Measurements from ENCODE around the gene ITLN2. TPM values are rescaled to one million over a fixed set of nuclear protein-coding genes. Genes with fewer than 3 reads are reported as not detected.
"Not testable (repeated sequence)": the region's sequence is repeated elsewhere in the genome, so short reads cannot be mapped to it uniquely, and the experiment has no call there.

ITLN2 gene
- polyA plus RNA-seq, 1 donor (not counting 4 experiments of a cell fraction or from before 2014, with no cell fraction given), result 0.22 TPM

- H3K4me2 ChIP-seq (ENCODE audit: control insufficient read depth, extremely low read depth, insufficient read depth, low read depth, low read length); H3K9me1 ChIP-seq (ENCODE audit: control insufficient read depth, extremely low read depth, insufficient read depth, low read length); H3K27ac ChIP-seq (ENCODE audit: control insufficient read depth, insufficient read depth, low read length); H3K79me2 ChIP-seq (ENCODE audit: control insufficient read depth, insufficient read depth, low read length); H3K9me3 ChIP-seq (ENCODE audit: control insufficient read depth, low read depth, low read length); dilution Hi-C loops (cut with MboI; ENCODE audit: extremely low pct_ligation_motif_present, low sequenced_read_pairs); H3K4me3 ChIP-seq (ENCODE audit: control insufficient read depth in 2 of 3, extremely low read depth in 1 of 3, insufficient read depth in 2 of 3, low read depth in 1 of 3, low read length in 3 of 3); FAIRE-seq; H3K27me3 ChIP-seq (ENCODE audit: control insufficient read depth, extremely low read depth, insufficient read depth, low read length); H3K36me3 ChIP-seq (ENCODE audit: control insufficient read depth in 2 of 2, extremely low read depth in 1 of 2, insufficient read depth in 2 of 2, low read length in 2 of 2); H2AFZ ChIP-seq (ENCODE audit: control insufficient read depth, low read length); DNase-seq (ENCODE audit: low read depth, low spot score); H3K9ac ChIP-seq (ENCODE audit: control insufficient read depth, extremely low read depth, insufficient read depth, low read length); H4K20me1 ChIP-seq (ENCODE audit: control insufficient read depth, extremely low read depth, insufficient read depth, low read length): not testable (repeated sequence)
- peaks cover 23% of the 10 kb centered on the region for H3K4me1 ChIP-seq (ENCODE audit: control insufficient read depth, extremely low read depth, insufficient read depth, low read length)
Measured at GRCh38 chr1:160947174-160947759, 7.3 kb downstream of the ITLN2 start.

DNA sequence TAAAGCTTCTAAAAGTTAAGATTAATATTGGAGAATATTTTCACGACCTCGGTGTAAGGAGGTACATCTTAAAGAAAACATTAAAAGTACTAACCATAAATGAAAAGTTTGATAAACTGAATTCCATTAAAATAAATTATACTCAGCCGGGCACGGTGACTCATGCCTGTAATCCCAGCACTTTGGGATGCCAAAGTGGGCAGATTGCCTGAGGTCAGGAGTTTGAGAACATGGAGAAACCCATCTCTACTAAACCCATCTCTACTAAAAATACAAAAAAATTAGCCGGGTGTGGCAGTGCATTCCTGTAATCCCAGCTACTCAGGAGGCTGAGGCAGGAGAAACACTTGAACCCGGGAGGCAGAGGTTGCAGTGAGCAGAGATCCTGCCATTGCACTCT, 8.7 kb downstream of the ITLN2 start:
- H3K9me1 ChIP-seq (ENCODE audit: control insufficient read depth, extremely low read depth, insufficient read depth, low read length); dilution Hi-C loops (cut with MboI; ENCODE audit: extremely low pct_ligation_motif_present, low sequenced_read_pairs); H3K27me3 ChIP-seq (ENCODE audit: control insufficient read depth, extremely low read depth, insufficient read depth, low read length); DNase-seq (ENCODE audit: low read depth, low spot score); H2AFZ ChIP-seq (ENCODE audit: control insufficient read depth, low read length); H3K4me2 ChIP-seq (ENCODE audit: control insufficient read depth, extremely low read depth, insufficient read depth, low read depth, low read length); H3K27ac ChIP-seq (ENCODE audit: control insufficient read depth, insufficient read depth, low read length); FAIRE-seq; H3K9ac ChIP-seq (ENCODE audit: control insufficient read depth, extremely low read depth, insufficient read depth, low read length); H3K36me3 ChIP-seq (ENCODE audit: control insufficient read depth in 2 of 2, extremely low read depth in 1 of 2, insufficient read depth in 2 of 2, low read length in 2 of 2); H3K79me2 ChIP-seq (ENCODE audit: control insufficient read depth, insufficient read depth, low read length); H3K9me3 ChIP-seq (ENCODE audit: control insufficient read depth, low read depth, low read length); H3K4me3 ChIP-seq (ENCODE audit: control insufficient read depth in 2 of 3, extremely low read depth in 1 of 3, insufficient read depth in 2 of 3, low read depth in 1 of 3, low read length in 3 of 3); H4K20me1 ChIP-seq (ENCODE audit: control insufficient read depth, extremely low read depth, insufficient read depth, low read length): not testable (repeated sequence)
- H3K4me1 ChIP-seq (ENCODE audit: control insufficient read depth, extremely low read depth, insufficient read depth, low read length), result peaks cover 14% of the 10 kb centered on the region

- H4K20me1 ChIP-seq (ENCODE audit: control insufficient read depth, extremely low read depth, insufficient read depth, low read length), result no peaks in the 10 kb centered on the region
- dilution Hi-C loops (cut with MboI; ENCODE audit: extremely low pct_ligation_motif_present, low sequenced_read_pairs), result no loop called here
- no peak for DNase-seq (ENCODE audit: low read depth, low spot score)
- H3K27me3 ChIP-seq (ENCODE audit: control insufficient read depth, extremely low read depth, insufficient read depth, low read length), result no peaks in the 10 kb centered on the region
- FAIRE-seq, result no peak
- peaks cover 14% of the 10 kb centered on the region for H3K4me1 ChIP-seq (ENCODE audit: control insufficient read depth, extremely low read depth, insufficient read depth, low read length)
- no peak overlapping the region for H3K9ac ChIP-seq (ENCODE audit: control insufficient read depth, extremely low read depth, insufficient read depth, low read length)
- no peaks in the 10 kb centered on the region for H3K9me3 ChIP-seq (ENCODE audit: control insufficient read depth, low read depth, low read length)
- H3K79me2 ChIP-seq (ENCODE audit: control insufficient read depth, insufficient read depth, low read length), result no peaks in the 10 kb centered on the region
- H3K27ac ChIP-seq (ENCODE audit: control insufficient read depth, insufficient read depth, low read length), result no peak overlapping the region
- no peak overlapping the region for H2AFZ ChIP-seq (ENCODE audit: control insufficient read depth, low read length)
- H3K4me2 ChIP-seq (ENCODE audit: control insufficient read depth, extremely low read depth, insufficient read depth, low read depth, low read length), result no peak overlapping the region
- no peak for TF ChIP-seq EZH2 (IDR thresholded peaks at IDR 0.05; ENCODE audit: low read length)
- TF ChIP-seq, protein P1, sequence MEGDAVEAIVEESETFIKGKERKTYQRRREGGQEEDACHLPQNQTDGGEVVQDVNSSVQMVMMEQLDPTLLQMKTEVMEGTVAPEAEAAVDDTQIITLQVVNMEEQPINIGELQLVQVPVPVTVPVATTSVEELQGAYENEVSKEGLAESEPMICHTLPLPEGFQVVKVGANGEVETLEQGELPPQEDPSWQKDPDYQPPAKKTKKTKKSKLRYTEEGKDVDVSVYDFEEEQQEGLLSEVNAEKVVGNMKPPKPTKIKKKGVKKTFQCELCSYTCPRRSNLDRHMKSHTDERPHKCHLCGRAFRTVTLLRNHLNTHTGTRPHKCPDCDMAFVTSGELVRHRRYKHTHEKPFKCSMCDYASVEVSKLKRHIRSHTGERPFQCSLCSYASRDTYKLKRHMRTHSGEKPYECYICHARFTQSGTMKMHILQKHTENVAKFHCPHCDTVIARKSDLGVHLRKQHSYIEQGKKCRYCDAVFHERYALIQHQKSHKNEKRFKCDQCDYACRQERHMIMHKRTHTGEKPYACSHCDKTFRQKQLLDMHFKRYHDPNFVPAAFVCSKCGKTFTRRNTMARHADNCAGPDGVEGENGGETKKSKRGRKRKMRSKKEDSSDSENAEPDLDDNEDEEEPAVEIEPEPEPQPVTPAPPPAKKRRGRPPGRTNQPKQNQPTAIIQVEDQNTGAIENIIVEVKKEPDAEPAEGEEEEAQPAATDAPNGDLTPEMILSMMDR (optimal IDR thresholded peaks at IDR 0.05 in 1 of 3, IDR thresholded peaks at IDR 0.05 in 1 of 3, conservative IDR thresholded peaks at IDR 0.05 in 1 of 3; ENCODE audit: extremely low read depth in 1 of 3, insufficient read depth in 2 of 3, low read length in 3 of 3), result no peak
- no peak overlapping the region for H3K4me3 ChIP-seq (ENCODE audit: control insufficient read depth in 2 of 3, extremely low read depth in 1 of 3, insufficient read depth in 2 of 3, low read depth in 1 of 3, low read length in 3 of 3)
- no peaks in the 10 kb centered on the region for H3K36me3 ChIP-seq (ENCODE audit: control insufficient read depth in 2 of 2, extremely low read depth in 1 of 2, insufficient read depth in 2 of 2, low read length in 2 of 2)
- H3K9me1 ChIP-seq (ENCODE audit: control insufficient read depth, extremely low read depth, insufficient read depth, low read length), result no peaks in the 10 kb centered on the region
Measured at GRCh38 chr1:160945079-160945478, 9.5 kb downstream of the ITLN2 start.

Measured in keratinocyte (primary cell).